IPS-18a (cell line): ENCODE data around the gene BCDIN3D.

Experiments
- H3K27ac ChIP-seq: one replicate; pipeline ENCODE4 v1.5.1; 2013; ENCODE audit warnings: low read length
- H3K27me3 ChIP-seq: one replicate; pipeline ENCODE4 v1.6.1; 2013; ENCODE audit warnings: mild to moderate bottlenecking, low read length; ENCODE audit not compliant: control insufficient read depth, insufficient read depth
- H3K36me3 ChIP-seq: one replicate; pipeline ENCODE4 v1.6.1; 2013; ENCODE audit warnings: low read depth, low read length; ENCODE audit not compliant: control insufficient read depth
- H3K4me1 ChIP-seq: one replicate; pipeline ENCODE4 v1.6.1; 2013; ENCODE audit warnings: low read depth, low read length; ENCODE audit not compliant: control insufficient read depth
- H3K4me3 ChIP-seq: one replicate; pipeline ENCODE4 v1.5.1; 2013; ENCODE audit warnings: low read length
- H3K9ac ChIP-seq: one replicate; pipeline ENCODE4 v1.6.1; 2013; ENCODE audit warnings: mild to moderate bottlenecking, low read length, moderate library complexity
- H3K9me3 ChIP-seq: one replicate; pipeline ENCODE4 v1.6.1; 2013; ENCODE audit warnings: low read depth, low read length; ENCODE audit not compliant: control insufficient read depth

Gene BCDIN3D

GRCh38 chr12:49824895-49825294, 18.0 kb downstream of the BCDIN3D start:
- Histone ChIP-seq H3K36me3 (no peaks in the 10 kb centered on the region), H3K4me1 (peaks cover 30% of the 10 kb centered on the region), H3K9ac (no peak overlapping the region), H3K9me3 (no peaks in the 10 kb centered on the region), H3K27ac (no peak overlapping the region), H3K27me3 (no peaks in the 10 kb centered on the region), H3K4me3 (no peak overlapping the region)

GRCh38 chr12:49824416-49824815, 18.5 kb downstream of the BCDIN3D start:
- H3K9ac ChIP-seq, result no peak overlapping the region
- H3K27me3 ChIP-seq, result no peaks in the 10 kb centered on the region
- no peak overlapping the region for H3K27ac ChIP-seq
- H3K36me3 ChIP-seq, result no peaks in the 10 kb centered on the region
- H3K4me3 ChIP-seq, result no peak overlapping the region
- H3K9me3 ChIP-seq, result no peaks in the 10 kb centered on the region
- peaks cover 30% of the 10 kb centered on the region for H3K4me1 ChIP-seq

- Histone ChIP-seq H3K36me3 (no peaks in the 10 kb centered on the region), H3K27me3 (no peaks in the 10 kb centered on the region), H3K4me3 (no peak overlapping the region), H3K9ac (no peak overlapping the region), H3K9me3 (no peaks in the 10 kb centered on the region), H3K27ac (no peak overlapping the region), H3K4me1 (peaks cover 26% of the 10 kb centered on the region)
Observed at GRCh38 chr12:49823951-49824350, 19.0 kb downstream of the BCDIN3D start.

GRCh38 chr12:49823350-49823749, 19.6 kb downstream of the BCDIN3D start:
- Histone ChIP-seq H3K27me3 (no peaks in the 10 kb centered on the region), H3K9me3 (no peaks in the 10 kb centered on the region), H3K4me1 (peaks cover 26% of the 10 kb centered on the region), H3K9ac (no peak overlapping the region), H3K27ac (no peak overlapping the region), H3K4me3 (no peak overlapping the region), H3K36me3 (no peaks in the 10 kb centered on the region)

GRCh38 chr12:49821373-49822287, 21.3 kb downstream of the BCDIN3D start:
- H3K27ac ChIP-seq, result no peak overlapping the region
- H3K4me3 ChIP-seq, result no peak overlapping the region
- H3K27me3 ChIP-seq, result no peaks in the 10 kb centered on the region
- H3K9me3 ChIP-seq, result no peaks in the 10 kb centered on the region
- H3K4me1 ChIP-seq, result peaks cover 20% of the 10 kb centered on the region
- no peak overlapping the region for H3K9ac ChIP-seq
- H3K36me3 ChIP-seq, result no peaks in the 10 kb centered on the region

GRCh38 chr12:49819786-49820185, 23.1 kb downstream of the BCDIN3D start:
- H3K27me3 ChIP-seq, result no peaks in the 10 kb centered on the region

GRCh38 chr12:49818241-49818895, 24.5 kb downstream of the BCDIN3D start:
- H3K9ac ChIP-seq, result no peak overlapping the region
- H3K4me1 ChIP-seq, result peaks cover 3% of the 10 kb centered on the region
- H3K9me3 ChIP-seq, result no peaks in the 10 kb centered on the region
- H3K27ac ChIP-seq, result no peak overlapping the region
- H3K36me3 ChIP-seq, result no peaks in the 10 kb centered on the region
- H3K27me3 ChIP-seq, result no peaks in the 10 kb centered on the region
- no peak overlapping the region for H3K4me3 ChIP-seq

More at GRCh38 chr12:49819786-49820185, 23.1 kb downstream of the BCDIN3D start:
- no peak overlapping the region for H3K27ac ChIP-seq
- no peaks in the 10 kb centered on the region for H3K9me3 ChIP-seq
- peaks cover 4% of the 10 kb centered on the region for H3K4me1 ChIP-seq
- H3K36me3 ChIP-seq, result no peaks in the 10 kb centered on the region
- no peak overlapping the region for H3K4me3 ChIP-seq
- H3K9ac ChIP-seq, result no peak overlapping the region

- no peak overlapping the region for H3K9ac ChIP-seq
- H3K4me3 ChIP-seq, result no peak overlapping the region
- peaks cover 28% of the 10 kb centered on the region for H3K4me1 ChIP-seq
- H3K27me3 ChIP-seq, result no peaks in the 10 kb centered on the region
- no peaks in the 10 kb centered on the region for H3K36me3 ChIP-seq
- no peak overlapping the region for H3K27ac ChIP-seq
- H3K9me3 ChIP-seq, result no peaks in the 10 kb centered on the region
Observed at GRCh38 chr12:49813131-49813530, 29.8 kb downstream of the BCDIN3D start.

- Histone ChIP-seq H3K27me3 (no peaks in the 10 kb centered on the region), H3K9ac (no peak overlapping the region), H3K4me3 (no peak overlapping the region), H3K36me3 (no peaks in the 10 kb centered on the region), H3K9me3 (no peaks in the 10 kb centered on the region), H3K27ac (no peak overlapping the region), H3K4me1 (peaks cover 29% of the 10 kb centered on the region)
Observed at GRCh38 chr12:49811961-49812401, 30.9 kb downstream of the BCDIN3D start.

GRCh38 chr12:49811136-49811535, 31.8 kb downstream of the BCDIN3D start:
- no peak overlapping the region for H3K27ac ChIP-seq
- H3K4me3 ChIP-seq, result no peak overlapping the region
- no peaks in the 10 kb centered on the region for H3K36me3 ChIP-seq
- H3K9ac ChIP-seq, result no peak overlapping the region
- peaks cover 29% of the 10 kb centered on the region for H3K4me1 ChIP-seq
- H3K27me3 ChIP-seq, result no peaks in the 10 kb centered on the region
- H3K9me3 ChIP-seq, result no peaks in the 10 kb centered on the region

GRCh38 chr12:49809906-49810389, 33.0 kb downstream of the BCDIN3D start:
- peaks cover 29% of the 10 kb centered on the region for H3K4me1 ChIP-seq
- peak overlapping the region; percentile 6 for H3K9ac ChIP-seq
- no peaks in the 10 kb centered on the region for H3K9me3 ChIP-seq
- H3K36me3 ChIP-seq, result peaks cover 4% of the 10 kb centered on the region
- H3K27me3 ChIP-seq, result no peaks in the 10 kb centered on the region
- peak overlapping the region; percentile 4 for H3K4me3 ChIP-seq
- peak overlapping the region; percentile 74 for H3K27ac ChIP-seq
